ENCODE data around the gene BPIFB3. TPM values are rescaled to one million over a fixed set of nuclear protein-coding genes. Genes with fewer than 3 reads are reported as not detected.

BPIFB3 gene
- total and polyA plus RNA-seq, 2 of the 13 experiments (the other 11 are each of a cell fraction or from before 2014, with no cell fraction given), result 0.09 TPM; not detected in 1

DNA sequence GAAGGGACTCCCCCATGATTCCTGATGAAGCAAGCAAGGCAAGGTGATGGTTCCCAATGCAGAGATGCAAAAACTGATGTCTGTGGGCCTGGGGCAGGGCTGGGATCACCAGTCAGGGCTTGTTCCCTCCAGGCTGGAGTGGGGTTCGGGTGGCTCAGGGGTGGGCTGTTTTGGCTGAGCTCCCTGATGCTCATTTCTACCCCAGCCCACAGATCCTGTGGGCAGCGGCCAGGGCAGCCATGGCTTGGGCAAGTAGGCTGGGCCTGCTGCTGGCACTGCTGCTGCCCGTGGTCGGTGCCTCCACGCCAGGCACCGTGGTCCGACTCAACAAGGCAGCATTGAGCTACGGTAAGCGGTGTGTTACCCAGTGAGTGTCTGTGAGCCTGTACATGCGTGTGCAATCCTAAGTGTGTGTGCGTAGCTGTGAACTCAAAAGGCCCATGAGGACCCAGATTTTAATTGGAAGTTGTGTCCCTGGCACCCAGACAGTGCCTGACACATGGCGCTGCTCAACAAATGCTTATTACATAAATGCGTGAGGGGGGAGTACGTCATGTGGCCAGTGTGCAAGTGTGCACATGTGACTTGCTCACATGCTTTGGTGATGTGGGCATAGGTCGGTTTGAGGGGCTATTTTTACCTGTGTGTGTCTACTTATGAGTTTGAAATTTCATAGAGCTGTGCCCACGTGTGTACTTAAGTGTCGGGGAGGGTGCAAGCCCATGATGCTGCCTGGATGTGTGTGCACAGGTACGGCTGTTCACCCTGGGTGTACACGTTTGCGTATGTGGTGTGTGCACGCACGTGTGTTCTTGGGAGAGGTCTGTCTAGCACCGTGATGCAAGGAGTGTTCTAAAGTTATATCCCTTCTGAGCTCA, 45.1 kb upstream of the BPIFB3 start (continued):
- peak; percentile 69; the same call in 1 of the 2 replicates for TF ChIP-seq ZNF546 (CRISPR knock-in tag; conservative IDR thresholded peaks at IDR 0.05)
- TF ChIP-seq ZNF766 (CRISPR knock-in tag; IDR thresholded peaks at IDR 0.05; ENCODE audit: borderline replicate concordance), result peak; percentile 76; the same call in 1 of the 2 replicates

DNA sequence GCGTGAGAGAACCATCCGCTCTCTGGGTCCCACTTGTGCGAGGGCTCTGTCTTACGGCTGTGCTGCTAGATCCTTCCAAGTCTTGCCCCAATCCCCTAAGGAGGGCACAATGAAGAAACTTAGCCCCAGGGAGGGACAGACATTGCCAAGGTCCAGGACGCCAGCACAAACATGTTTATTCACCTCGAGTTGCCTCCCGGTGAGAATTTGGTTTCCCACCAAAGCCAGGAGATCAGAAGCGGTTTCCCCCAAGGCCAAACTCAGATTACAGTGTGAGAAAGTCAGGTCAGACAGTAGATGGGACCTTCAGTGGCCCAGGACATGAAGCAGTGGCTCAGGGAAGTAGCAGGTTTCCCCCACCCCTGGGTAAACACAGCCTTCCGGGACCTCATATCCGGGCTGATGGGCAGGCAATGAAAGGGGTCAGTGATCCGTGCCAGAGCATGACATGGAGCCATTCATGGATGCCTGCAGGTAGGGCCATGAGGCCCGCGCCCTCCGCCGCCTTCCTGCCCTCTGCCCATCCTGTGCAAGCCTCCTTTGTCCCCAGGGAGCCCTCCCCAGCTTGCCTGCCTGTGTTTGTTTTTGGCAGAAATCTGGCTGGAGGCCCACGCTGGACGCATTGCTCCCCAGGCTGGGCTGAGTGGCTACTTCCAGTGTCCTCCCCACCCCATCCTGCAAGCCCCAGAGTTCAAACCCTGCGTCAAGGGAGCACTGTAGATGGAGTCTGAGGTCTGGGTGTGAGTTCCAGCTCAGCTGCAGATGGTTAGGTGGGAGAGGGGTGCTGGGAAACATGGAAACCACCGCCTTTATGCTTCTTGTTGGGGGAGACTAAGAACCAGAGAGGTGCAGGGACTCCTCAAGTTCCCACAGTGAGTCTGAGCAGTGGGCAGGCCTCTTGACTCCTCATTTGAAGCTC, 44.2 kb upstream of the BPIFB3 start:
- in situ Hi-C loops (cut with HindIII; ENCODE audit: extremely low pct_ligation_motif_present, low pct_unique_long_range_greater_than_20kb) (no loop called here), intact Hi-C loops (cut with micrococcal nuclease; ENCODE audit: unreplicated experiment) (loop anchor here (2.0 to 10.0 kb wide), 3 partner anchors 13 to 215 kb away; no protein-coding TSS in a partner anchor)
- Histone ChIP-seq H3K27me3 (ENCODE audit: control insufficient read depth in 1 of 2, insufficient read depth in 2 of 2, low read length in 2 of 2) (no peaks in the 10 kb centered on the region; a peak in 1 of 5 replicates), H4K20me1 (ENCODE audit: insufficient read depth, low read length) (no peaks in the 10 kb centered on the region), H3K36me3 (replicated peaks in 1 of 2; ENCODE audit: control insufficient read depth in 1 of 2, insufficient read depth in 2 of 2, low read length in 2 of 2) (peaks cover 31 to 45% of the 10 kb centered on the region in 2 experiments), H3K9me3 (ENCODE audit: low read length) (no peaks in the 10 kb centered on the region), H3K9ac (ENCODE audit: insufficient read depth, low read depth, low read length) (peak overlapping the region; percentile 87), H2AFZ (ENCODE audit: low read length) (no peak overlapping the region), H3K79me2 (ENCODE audit: insufficient read depth, low read length) (peaks cover 37% of the 10 kb centered on the region), H3K4me2 (ENCODE audit: low read depth, low read length) (peak overlapping the region; percentile 91), H3K4me3 (replicated peaks in 1 of 3; ENCODE audit: insufficient read depth in 1 of 3, low read depth in 2 of 3, low read length in 3 of 3) (peak overlapping the region; percentile 50 to 79 (median 68)), H3K27ac (ENCODE audit: extremely low read length, insufficient read depth, low read length) (peak overlapping the region; percentile 90), H3K4me1 (ENCODE audit: insufficient read depth, low read length) (peaks cover 88% of the 10 kb centered on the region)
- DNase-seq (ENCODE audit: low spot score), result peak; percentile 99
- peak; percentile 69 for ATAC-seq
- POLR2A ChIA-PET, result interaction anchor here (1.1 to 1.2 kb wide), 2 partner anchors 10 kb away, joined by 3 read pairs; no protein-coding TSS in a partner anchor
- BruUV-seq (replicated peaks), result TSS peak; percentile 99
- CTCF ChIA-PET (ENCODE audit: low intra/inter-chr PET ratio, low total read pairs), result no interaction called here
- 16% methylated on average over 16 of the region's 19 CpGs for WGBS (ENCODE audit: low lambda C conversion rate)
- FAIRE-seq, result peak; percentile 84
- TF ChIP-seq, protein P1, sequence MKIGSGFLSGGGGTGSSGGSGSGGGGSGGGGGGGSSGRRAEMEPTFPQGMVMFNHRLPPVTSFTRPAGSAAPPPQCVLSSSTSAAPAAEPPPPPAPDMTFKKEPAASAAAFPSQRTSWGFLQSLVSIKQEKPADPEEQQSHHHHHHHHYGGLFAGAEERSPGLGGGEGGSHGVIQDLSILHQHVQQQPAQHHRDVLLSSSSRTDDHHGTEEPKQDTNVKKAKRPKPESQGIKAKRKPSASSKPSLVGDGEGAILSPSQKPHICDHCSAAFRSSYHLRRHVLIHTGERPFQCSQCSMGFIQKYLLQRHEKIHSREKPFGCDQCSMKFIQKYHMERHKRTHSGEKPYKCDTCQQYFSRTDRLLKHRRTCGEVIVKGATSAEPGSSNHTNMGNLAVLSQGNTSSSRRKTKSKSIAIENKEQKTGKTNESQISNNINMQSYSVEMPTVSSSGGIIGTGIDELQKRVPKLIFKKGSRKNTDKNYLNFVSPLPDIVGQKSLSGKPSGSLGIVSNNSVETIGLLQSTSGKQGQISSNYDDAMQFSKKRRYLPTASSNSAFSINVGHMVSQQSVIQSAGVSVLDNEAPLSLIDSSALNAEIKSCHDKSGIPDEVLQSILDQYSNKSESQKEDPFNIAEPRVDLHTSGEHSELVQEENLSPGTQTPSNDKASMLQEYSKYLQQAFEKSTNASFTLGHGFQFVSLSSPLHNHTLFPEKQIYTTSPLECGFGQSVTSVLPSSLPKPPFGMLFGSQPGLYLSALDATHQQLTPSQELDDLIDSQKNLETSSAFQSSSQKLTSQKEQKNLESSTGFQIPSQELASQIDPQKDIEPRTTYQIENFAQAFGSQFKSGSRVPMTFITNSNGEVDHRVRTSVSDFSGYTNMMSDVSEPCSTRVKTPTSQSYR (CRISPR knock-in tag; IDR thresholded peaks at IDR 0.05; ENCODE audit: borderline replicate concordance), result peak; percentile 86; the same call in 1 of the 2 replicates
- peak; percentile 71 for TF ChIP-seq MEIS2 (CRISPR knock-in tag; IDR thresholded peaks at IDR 0.05)
- no peak for TF ChIP-seq ZNF766 (CRISPR knock-in tag; IDR thresholded peaks at IDR 0.05; ENCODE audit: borderline replicate concordance)
- peak; percentile 97 for TF ChIP-seq ZZZ3 (CRISPR knock-in tag; IDR thresholded peaks at IDR 0.05; ENCODE audit: borderline replicate concordance)
- TF ChIP-seq RFXAP (CRISPR knock-in tag; IDR thresholded peaks at IDR 0.05; ENCODE audit: borderline replicate concordance), result no peak; the same call in 1 of the 2 replicates
- no peak; the same call in 1 of the 2 replicates for TF ChIP-seq ZNF546 (CRISPR knock-in tag; conservative IDR thresholded peaks at IDR 0.05)
- peak; percentile 81; the same call in 1 of the 2 replicates for TF ChIP-seq SIN3A (IDR thresholded peaks at IDR 0.05; ENCODE audit: borderline replicate concordance, low read depth, low read length)
- TF ChIP-seq FOSL2 (CRISPR knock-in tag; IDR thresholded peaks at IDR 0.05), result peak; percentile 83
- TF ChIP-seq ZSCAN20 (CRISPR knock-in tag; IDR thresholded peaks at IDR 0.05; ENCODE audit: borderline replicate concordance), result 0 out of 2 replicates have a peak, but pooled peaks have one; percentile 52
